GM21423 (cell line): ENCODE measurements around the gene NT5DC1.
"Not testable (repeated sequence)": the region's sequence is repeated elsewhere in the genome, so short reads cannot be mapped to it uniquely, and the experiment has no call there.

Experiments
- ATAC-seq: cut with Tn5 transposase; IDR thresholded peaks from one replicate; pipeline ENCODE4 v1.9.1; 2021; ENCODE audit warnings: mild to moderate bottlenecking, moderate library complexity; ENCODE audit not compliant: unreplicated experiment

NT5DC1 gene

DNA sequence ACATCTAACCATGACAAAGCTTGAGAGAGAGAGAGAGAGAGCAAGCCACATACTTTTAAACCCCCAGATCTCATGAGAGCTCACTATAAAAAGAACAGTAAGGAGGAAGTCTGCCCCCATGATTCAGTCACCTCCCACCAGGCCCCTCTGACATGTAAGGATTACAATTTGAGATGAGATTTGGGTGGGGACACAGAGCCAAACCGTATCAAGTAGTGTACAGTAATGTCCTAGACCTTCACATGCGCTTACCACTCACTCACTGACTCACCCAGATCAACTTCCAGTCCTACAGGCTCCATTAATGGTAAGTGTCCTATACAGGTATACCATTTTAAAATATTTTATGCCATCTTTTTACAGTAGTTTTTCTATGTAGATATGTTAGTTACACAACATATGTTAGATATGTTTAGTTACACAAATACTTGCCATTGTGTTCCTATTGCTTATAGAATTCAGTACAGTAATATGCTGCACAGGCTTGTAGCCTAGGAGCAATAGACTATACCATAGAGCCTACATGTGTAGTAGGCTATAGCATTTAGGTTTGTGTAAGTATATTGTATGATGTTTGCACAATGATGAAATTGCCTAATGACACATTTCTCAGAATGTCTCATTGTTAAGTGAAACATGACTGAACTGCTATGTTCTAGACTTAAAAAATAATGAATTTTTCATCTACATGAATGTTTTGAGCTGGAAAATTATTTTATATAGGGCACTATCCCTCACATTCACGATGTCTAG, 167.4 kb downstream of the NT5DC1 start:
- no peak for ATAC-seq

DNA sequence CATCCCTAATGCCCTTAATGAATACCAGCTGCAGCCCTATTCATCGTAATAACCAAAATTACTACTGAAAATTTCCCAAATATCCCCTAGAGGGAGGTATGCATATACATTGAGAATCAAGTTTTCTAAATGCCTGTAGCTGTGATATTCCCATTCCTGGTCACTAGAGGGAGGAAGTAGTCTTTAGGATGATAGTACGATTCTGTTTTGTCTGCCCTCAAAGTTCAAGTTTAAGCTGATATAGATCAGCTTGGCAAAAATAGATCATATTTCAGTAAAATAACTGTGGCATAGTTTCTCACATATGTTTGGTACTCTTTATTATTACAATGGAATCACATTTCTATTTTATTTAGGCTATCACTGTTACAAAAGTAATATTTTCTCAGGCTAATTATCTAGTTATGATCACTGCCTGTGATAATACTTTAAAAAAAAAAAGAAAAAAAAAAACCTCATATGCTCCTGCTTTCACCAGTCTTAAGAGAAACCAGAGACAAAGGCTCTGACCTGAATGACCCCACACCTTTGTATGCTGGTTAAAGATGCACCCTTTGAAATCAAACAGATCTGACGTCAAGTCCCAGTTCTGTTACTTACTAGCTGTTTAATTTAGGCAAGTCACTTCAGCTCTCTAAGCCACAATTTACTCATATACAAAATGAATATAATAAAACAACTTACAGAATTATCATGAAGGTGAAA, 168.1 kb downstream of the NT5DC1 start:
- ATAC-seq = peak; percentile 88

DNA sequence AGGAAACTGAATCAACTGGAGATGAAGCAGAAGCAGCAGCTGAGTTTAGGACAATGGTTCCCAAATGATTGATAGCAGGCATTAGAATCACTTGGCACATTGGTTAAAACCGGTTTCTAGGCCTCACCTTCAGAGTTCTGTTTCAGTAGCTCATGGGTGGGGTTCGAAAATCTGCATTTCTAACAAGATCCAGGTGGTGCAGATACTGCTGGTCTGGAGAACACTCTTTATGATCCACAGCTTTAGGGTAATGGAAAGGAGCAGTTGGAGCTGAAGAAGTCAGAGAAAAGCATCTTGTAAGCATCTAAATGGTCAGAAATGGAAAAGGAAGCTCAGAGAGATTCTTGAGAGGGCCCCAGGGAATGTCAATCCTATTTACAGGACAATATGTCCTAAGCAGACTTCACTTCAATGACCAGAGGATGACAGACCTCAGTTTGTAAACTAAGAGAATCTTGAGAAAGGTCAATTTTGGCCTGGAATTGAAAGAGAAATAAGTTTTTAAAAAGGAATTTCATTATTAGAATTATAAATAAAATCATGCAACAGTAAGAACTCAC, 170.6 kb downstream of the NT5DC1 start:
- no peak for ATAC-seq

DNA sequence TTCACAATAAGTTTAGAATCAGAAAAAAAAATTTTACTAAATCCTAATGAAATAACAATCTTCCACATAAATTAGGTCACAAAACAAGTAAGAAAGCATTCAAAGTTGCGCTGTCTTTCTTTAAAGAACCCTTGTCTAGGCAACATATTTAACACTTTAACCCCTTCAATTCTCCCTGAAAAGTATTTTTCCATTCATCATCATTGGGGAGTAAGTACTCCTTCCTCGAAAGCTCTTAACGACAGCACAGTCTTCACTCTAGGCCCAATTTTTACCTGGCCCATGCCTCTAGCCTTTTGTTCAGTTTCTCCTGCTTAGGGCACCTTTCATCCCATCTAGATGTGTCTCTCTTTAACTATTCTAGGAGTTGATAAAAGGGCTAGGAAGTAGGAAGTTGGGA, 176.5 kb downstream of the NT5DC1 start:
- no peak for ATAC-seq

DNA sequence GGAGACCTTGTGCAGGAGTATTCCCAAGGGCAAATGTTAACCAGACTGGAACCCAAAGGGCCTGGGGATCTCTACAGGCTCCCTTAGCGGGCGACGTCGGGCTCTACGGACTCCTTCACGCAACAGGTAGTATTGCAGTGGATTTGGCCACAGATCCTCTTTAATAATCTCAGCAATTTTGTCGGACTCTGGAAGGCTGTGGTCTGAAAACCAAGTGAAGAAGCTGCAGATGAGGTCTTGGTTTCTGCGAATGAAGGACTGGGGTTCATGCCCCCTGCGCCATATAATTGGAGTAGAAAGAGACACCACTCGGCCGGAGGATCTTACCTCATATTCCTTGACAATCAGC, 177.8 kb downstream of the NT5DC1 start:
- ATAC-seq = no peak

DNA sequence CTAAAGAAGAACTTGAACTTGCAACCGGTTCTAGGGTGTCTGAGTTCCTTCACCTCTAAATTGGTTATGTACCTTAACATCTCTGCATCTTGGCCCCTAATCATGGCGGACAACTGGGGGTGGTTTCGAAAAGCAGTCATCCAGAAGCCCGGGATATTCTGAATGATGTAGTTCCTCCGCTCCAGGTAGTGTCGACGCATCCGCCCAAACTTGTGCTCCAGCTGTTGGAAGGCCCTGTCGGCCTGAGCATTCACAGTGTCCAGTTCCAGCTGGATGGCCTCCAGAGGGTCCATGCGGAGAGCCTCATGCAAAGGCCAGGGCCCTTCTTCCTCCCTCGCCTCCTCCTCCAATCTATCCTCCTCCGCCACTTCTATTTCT, 178.2 kb downstream of the NT5DC1 start:
- ATAC-seq = peak; percentile 2

DNA sequence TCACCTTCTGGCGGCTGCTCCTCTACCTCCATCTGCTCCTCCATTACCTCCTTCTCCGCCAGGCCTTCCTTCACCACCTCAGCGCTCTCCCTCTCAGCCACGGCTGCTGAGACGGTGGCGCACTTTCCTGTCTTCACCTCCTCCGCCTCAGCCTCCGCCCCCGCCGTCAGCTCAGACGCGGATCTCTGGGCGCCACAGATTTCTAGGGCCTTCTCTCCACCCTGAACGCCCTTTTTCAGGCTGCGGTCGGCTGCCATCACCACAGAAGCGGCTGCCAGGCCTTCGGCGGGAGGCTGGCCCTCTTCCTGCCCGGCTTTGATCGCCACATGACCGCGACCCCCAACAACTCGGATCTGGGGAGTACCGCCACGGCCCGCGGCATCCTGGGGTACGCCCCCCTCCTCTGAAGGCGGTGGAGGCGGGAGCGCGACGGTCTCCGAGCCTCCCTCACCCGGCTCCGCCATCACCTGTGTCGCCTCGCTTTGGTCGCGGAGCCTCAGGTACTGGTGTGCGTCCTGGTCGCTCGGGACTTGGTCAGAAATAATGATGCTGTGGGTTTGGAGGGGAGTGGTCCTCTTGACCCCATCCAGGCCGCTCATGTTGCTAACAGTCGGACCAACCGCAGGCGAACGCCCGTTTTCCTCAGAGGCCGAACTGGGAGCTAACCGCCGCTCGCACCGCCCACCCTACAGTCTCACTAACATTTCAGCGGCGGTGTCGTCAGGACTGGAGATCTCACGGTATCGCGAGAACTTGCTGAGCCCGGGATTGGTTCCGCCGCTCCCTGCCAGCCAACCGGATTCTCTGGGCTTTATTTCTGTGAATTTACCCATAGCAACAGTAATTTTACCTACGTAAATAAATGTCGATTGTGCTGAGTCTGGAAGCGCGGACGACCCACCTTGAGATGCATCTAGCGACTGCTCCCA, 178.8 kb downstream of the NT5DC1 start, which contains the start of gene TSPYL1:
TSPYL1 (minus strand) TSS at position 699 of the 929 bp plus-strand sequence; CDS start at position 599, 100 bp downstream.
- ATAC-seq = peak; percentile 96

DNA sequence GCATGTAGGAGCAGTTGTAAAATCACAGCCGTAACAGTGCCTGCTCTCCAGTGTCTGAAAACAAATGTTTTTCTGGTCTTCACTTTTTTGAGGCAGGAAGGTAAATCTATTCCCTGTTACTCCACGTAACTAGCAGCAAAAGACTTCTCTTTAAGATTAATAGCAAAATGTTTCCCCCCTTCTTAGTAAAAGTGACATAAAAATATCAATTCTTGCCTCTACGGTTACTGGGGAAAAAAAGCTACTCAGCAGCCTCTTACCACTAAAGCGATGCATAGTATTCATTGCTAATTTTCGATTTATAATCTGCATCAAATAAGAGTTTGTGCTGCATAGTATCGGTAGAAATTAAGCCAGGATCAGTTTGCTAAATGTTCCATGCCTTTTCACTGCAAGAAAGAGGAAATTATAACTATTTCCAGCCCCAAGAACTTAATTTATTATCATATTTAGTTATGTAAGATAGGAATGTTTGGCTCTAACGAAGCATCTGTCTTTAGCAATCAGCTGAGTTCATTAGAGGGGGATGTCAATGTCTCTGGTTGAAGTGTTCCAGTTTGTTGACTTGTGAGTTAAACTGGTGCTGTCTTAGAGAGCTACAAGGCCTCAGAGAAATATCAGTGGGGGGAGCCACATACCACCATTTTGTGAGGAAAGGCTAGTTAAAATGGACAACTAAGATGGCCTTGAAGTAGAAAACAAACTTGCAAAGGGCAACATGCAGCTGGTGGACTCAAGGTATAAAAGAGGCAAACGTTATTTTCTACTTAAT, 179.7 kb downstream of the NT5DC1 start:
- ATAC-seq = no peak

DNA sequence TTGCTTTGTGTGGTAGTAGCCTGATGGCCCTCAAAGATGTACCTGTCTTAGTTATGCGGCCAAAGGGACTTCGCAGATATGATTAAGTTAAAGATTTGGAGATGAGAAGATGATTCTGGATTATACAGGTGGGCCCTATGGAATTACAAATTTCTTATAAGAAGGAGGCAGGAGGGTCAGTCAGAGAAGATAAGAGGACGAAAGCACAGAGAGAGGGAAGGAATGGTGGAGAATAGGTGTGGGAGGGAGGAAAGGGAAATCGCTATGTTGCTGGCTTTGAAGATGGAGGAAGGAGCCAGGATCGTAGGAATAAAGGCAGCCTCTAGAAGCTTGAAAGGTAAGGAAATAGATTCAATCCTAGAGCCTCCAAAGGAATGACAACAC, 180.3 kb downstream of the NT5DC1 start:
- ATAC-seq = no peak

DNA sequence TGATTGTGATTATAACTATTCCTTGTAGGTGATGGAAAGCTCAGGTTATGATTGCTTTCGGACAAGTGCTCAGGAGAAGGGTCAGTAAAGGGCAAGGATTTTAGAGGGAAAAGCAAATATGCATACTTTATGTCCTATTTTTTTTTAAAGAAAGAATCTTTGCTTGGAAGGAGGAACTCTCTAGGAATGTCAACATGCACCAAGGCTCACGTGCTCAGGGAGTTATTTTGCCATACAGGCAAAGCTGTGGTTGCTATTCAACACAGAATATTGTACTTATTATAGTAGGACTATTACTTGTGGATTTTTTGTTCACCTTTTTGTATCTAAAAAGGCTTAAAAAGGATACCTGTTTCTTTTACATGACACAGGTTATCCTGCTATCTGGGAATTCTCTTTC, 182.0 kb downstream of the NT5DC1 start:
- ATAC-seq = no peak

DNA sequence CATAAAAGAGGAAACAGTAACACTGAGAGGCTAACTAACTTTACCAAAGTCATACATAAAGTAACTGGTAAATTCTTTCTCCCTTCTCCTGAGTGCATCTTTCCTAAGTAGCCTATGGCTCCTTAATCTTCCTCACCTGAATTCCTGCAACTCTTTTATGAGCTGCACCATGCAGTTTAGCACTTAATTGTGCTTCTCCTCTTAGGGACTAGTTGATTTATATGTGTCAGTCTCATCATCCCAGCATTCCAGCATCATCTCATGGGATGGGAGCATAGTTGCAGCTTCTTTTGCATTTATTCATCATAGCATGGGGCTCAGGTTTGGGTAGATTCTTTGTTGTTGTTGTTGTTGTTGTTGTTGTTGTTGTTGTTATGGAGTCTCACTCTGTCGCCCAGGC, 182.5 kb downstream of the NT5DC1 start:
- no peak for ATAC-seq

DNA sequence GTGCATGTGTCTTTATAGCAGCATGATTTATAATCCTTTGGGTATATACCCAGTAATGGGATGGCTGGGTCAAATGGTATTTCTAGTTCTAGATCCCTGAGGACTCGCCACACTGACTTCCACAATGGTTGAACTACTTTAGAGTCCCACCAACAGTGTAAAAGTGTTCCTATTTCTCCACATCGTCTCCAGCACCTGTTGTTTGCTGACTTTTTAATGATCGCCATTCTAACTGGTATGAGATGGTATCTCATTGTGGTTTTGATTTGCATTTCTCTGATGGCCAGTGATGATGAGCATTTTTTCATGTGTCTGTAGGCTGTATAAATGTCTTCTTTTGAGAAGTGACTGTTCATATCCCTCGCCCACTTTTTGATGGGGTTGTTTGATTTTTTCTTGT, 184.3 kb downstream of the NT5DC1 start:
- ATAC-seq = not testable (repeated sequence)

DNA sequence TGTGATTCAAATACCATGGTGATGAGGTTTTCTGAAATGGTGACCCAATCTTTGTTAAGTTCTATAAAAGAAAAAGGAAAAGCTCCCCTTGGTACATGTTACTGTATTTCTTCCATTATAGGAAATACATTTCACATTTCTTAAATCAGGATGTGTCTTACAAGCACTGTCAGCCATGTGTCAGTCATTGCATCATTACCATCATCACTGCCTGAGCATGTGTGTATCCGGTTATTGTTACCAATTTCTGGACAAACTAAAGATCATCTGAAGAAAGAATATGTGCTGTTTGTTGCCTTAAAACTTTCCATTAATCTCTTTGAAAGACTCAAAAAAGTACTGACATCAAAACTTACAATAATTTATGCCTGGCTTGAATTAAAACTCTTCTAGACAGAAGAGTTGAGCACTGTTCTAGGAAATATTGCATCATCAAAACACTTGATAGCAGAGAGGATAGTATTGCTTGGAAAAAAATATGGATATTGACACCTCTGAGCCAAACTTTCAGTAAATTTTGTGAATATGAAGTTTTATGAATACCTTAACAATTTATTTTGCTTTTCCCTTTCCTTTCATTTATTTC, 186.2 kb downstream of the NT5DC1 start:
- no peak for ATAC-seq

DNA sequence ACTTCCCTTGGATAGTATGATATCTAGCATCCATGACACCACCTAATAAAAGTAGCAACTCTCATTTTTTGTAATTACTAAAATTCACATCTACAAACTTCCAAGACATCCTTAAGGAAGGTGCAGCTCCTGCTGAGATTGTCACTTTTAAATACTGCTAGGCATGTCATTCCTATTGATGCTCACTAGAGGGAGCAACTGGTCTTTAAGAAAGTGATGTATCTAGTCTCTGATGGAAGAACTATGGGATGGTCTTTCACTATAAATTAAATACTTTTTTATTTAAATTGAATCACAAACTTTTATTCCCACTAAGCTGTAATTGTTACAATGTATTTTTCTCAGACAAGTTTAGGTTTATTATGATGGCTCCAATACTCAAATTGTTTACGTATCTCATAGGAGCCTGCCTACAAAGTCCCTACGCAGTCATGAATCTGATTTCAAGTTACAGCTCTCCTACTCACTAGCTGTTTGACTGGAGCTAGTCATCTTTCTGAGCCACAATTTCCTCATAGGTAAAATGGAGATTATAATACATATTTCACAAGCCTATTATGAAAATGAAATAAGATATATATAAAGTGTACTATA, 187.1 kb downstream of the NT5DC1 start:
- ATAC-seq = peak; percentile 74

DNA sequence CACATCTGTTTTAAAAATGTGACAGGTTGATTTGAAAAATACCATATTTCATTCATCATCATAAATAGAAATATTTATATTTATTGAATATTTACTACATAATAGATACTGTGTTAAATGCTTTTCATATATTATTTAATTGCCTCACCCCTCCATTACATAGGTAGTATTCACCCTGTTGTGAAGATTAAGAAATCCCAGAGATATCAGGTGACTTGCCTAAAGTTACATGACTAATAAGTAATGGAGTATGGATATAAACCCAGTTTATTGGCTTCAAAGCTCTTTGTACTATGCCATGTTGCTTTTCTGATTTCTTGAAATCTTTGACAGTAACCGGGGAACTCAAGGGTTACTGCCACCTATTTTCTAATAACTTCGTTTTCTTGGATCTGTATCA, 189.2 kb downstream of the NT5DC1 start:
- no peak for ATAC-seq

DNA sequence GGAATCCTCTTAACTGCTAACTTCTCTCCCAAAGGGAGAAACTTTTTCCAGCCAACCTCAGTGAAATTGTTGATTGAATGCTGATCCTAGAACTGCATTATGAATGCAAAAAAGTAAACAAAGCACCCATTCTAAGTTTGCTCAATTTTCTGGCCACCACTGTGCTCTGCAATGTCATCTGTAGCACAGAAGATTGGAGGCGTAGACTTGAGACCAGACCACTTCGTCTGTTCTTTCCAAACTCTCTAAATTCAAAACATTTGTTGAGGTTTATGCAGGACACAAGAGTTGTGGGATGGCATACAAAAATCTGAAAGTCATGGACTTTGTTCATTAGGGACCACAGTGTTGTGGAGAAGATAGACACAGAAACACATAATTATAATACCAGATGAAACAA, 190.1 kb downstream of the NT5DC1 start:
- ATAC-seq = no peak

DNA sequence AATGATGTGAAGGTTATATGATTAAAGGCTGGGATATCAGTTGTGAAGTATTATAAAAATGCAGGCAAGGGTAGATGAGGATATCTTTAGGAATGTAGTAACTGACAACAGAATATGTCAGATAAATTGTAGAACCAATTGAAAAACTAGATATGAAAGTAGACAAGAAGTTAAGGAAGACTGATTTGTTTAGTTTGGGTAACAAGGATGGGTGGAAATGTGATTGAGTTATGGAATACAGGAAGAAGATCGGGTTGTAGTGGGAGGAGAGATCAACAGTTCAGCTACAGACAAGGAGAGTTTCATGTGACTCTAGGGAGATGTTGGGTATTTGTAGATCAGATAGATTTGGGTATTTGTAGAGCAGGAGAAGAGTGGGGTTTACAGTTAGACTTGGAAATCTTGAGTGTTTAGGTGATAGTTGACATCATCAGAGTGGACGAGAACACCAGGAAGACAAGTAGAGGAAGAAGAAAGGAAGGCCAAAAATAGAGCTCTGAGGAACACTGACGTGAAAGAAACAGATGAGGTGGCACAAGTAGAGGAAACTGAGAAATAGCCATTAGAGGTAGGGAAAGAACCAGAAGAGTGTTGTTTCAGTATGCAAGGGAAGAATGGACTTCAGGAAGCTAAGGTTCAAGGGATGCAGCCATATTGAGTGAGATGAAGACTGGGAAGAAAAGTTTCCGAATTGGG, 191.2 kb downstream of the NT5DC1 start:
- no peak for ATAC-seq

DNA sequence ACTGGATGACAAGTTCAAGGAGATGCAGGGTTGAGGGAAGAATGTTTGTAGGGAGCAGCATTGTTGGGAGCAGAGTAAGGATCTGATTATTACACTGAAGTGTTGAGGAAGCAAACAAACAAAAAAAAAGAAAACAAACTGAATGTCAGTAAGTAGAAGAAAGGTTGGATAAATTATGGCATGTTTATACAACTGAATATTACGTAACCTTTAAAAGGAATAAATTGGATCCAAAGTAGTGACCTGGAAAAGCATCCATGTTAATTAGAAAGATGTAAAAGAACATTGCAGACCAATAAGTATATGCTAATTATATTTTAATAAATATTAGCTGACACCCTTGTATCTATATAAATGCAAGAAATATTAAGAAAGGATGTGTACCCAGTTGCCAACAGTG, 191.9 kb downstream of the NT5DC1 start:
- ATAC-seq = no peak

DNA sequence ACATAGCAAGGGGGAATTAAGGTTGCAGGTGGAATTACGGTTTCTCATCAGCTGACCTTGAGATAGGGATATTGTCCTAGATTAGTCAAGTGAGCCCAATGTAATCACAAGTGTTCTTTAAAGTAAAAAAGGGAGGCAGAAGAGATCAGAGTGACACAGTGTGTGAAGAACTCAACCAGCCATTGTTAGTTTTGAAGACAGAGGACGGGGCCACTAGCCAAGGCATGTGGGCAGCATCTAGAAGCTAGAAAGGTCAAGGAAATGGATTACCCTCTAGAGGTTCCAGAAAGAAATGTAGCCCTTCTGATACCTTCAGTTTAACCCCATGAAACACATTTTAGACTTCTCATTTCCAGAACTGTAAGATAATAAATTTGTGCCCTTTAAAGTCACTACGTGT, 197.6 kb downstream of the NT5DC1 start:
- ATAC-seq = no peak
